HUES6 (cell line): Measurements from ENCODE around the gene IDH3G.

ENCODE experiments used
- H3K27ac ChIP-seq: 2 replicates; pipeline ENCODE4 v1.7.0; 2013; ENCODE audit warnings: low read depth, mild to moderate bottlenecking, low read length, inconsistent platforms
- H3K27me3 ChIP-seq: 2 replicates; pipeline ENCODE4 v1.6.1; 2013; ENCODE audit warnings: low read length; ENCODE audit not compliant: control insufficient read depth, insufficient read depth
- H3K36me3 ChIP-seq: 2 replicates; pipeline ENCODE4 v1.6.1; 2013; ENCODE audit warnings: low read length; ENCODE audit not compliant: control insufficient read depth, insufficient read depth
- H3K4me1 ChIP-seq: 2 replicates; pipeline ENCODE4 v1.6.1; 2013; ENCODE audit warnings: low read length; ENCODE audit not compliant: control insufficient read depth, insufficient read depth
- H3K4me3 ChIP-seq: 2 replicates; pipeline ENCODE4 v1.5.1; 2013; ENCODE audit warnings: low read depth, low read length
- H3K9ac ChIP-seq: one replicate; pipeline ENCODE4 v1.6.1; 2013; ENCODE audit warnings: mild to moderate bottlenecking, low read length
- H3K9me3 ChIP-seq: 2 replicates; pipeline ENCODE4 v1.6.1; 2013; ENCODE audit warnings: low read depth, low read length; ENCODE audit not compliant: control insufficient read depth, insufficient read depth

IDH3G gene

DNA sequence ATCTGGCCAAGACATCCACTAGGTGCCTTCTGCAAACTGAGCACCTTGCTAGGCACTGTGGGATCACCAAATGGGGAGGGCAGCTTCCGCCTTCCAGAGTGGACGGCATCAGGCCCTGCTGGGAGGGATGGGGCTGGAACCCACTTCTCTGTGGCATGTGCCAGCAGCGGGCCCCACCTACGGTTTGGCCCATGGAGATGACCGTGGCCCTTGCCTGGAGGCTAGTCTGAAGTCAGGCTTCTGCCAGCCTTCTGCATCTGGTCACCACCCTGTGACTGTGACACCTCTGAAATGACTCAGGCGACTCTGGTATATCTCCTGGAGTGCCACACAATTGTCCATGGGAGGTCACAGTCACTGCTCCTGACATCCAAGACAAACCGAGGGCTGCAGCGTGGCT, 7.5 kb upstream of the IDH3G start:
- Histone ChIP-seq H3K4me1 (no peaks in the 10 kb centered on the region), H3K9ac (no peak overlapping the region), H3K27me3 (no peaks in the 10 kb centered on the region), H3K36me3 (peaks cover 54% of the 10 kb centered on the region), H3K27ac (no peak overlapping the region), H3K4me3 (no peak overlapping the region), H3K9me3 (peaks cover 23% of the 10 kb centered on the region; the same call in 1 of the 2 replicates)

DNA sequence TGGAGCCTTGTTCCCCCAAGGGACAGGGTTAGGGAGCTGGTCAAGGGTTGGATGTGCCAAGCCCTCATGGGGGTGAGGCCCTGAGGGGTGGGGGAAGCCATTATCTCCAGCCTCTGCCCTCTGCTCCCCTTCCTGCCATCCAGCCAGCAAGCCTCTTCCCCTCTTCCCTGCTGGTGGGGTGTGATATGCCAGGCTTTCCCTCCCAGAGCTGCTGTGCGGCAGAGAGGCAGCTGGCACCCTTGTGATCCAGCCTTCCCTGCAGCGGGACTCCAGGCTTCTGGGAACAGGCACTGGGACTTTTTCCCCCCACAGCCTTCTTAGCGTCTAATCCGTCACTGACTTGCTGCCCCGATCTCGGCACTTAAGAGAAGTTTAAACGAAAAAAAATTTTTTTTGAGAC, 6.6 kb upstream of the IDH3G start:
- H3K27ac ChIP-seq, result no peak overlapping the region
- H3K4me1 ChIP-seq, result peaks cover 4% of the 10 kb centered on the region; the same call in 1 of the 2 replicates
- H3K9me3 ChIP-seq, result peaks cover 15% of the 10 kb centered on the region; the same call in 1 of the 2 replicates
- no peak overlapping the region for H3K4me3 ChIP-seq
- H3K9ac ChIP-seq, result no peak overlapping the region
- peaks cover 52% of the 10 kb centered on the region for H3K36me3 ChIP-seq
- H3K27me3 ChIP-seq, result no peaks in the 10 kb centered on the region

DNA sequence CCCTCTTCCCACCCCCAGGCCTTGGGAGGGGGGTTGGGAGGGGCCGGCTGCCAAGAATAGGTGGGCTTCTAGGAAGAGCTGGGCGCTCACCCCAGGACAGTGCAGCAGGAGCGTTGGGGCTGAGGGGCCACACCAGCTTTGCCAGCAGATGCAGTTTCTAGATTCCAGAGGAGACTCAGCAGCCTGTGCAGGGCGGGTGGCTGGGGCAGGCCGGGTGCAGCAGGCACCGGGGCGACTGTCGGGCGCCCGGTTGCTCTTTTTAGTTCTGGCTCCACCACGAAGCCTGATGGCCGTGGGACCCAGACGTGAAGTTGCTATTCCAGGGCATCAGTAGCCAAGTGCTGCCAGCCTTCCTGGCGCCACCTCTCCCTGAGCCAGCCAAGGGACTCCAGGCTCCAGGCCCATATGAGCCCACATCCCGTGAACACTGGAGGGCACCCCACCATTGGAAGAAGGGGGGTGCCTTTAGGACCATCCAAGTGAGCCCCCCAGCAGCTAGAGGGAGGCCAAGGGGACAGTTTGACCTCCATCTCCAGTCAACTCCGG, 6.1 kb upstream of the IDH3G start:
- no peak overlapping the region for H3K4me3 ChIP-seq
- H3K4me1 ChIP-seq, result peaks cover 9% of the 10 kb centered on the region; the same call in 1 of the 2 replicates
- H3K9ac ChIP-seq, result no peak overlapping the region
- no peak overlapping the region for H3K27ac ChIP-seq
- H3K27me3 ChIP-seq, result no peaks in the 10 kb centered on the region
- H3K36me3 ChIP-seq, result peaks cover 50% of the 10 kb centered on the region
- H3K9me3 ChIP-seq, result peaks cover 13% of the 10 kb centered on the region; the same call in 1 of the 2 replicates

DNA sequence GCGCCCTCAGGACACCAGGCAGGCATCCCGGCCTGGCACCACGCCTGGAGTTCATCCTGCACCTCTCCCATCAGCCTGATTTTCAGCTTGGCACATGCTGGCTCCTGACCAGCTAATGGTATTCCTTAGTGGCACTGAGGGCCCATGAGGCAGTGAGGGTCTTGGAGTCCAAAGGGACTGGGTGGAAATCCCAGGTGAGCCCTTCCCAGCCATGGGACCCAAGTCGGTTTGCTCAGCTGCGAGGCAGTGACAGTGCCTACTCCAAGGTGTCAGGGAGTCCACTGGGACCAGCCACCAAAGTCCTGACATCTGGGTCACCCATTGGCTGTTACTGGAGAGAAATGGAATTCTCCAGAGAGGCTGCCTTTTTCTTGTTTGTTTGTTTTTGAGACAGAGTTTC, 5.2 kb upstream of the IDH3G start:
- Histone ChIP-seq H3K4me1 (peaks cover 10% of the 10 kb centered on the region; the same call in 1 of the 2 replicates), H3K36me3 (peaks cover 45% of the 10 kb centered on the region), H3K27me3 (no peaks in the 10 kb centered on the region), H3K9me3 (peaks cover 12% of the 10 kb centered on the region; the same call in 1 of the 2 replicates), H3K27ac (no peak overlapping the region), H3K4me3 (no peak overlapping the region), H3K9ac (no peak overlapping the region)

- no peak overlapping the region for H3K9ac ChIP-seq
- H3K27me3 ChIP-seq, result no peaks in the 10 kb centered on the region
- H3K4me3 ChIP-seq, result no peak overlapping the region
- no peak overlapping the region for H3K27ac ChIP-seq
- H3K36me3 ChIP-seq, result peaks cover 29% of the 10 kb centered on the region
- peaks cover 15% of the 10 kb centered on the region; the same call in 1 of the 2 replicates for H3K9me3 ChIP-seq
- H3K4me1 ChIP-seq, result peaks cover 15% of the 10 kb centered on the region
Observed at GRCh38 chrX:153797415-153798015, 3.3 kb upstream of the IDH3G start.

GRCh38 chrX:153794897-153795816, 982 bp upstream of the IDH3G start:
- H3K9me3 ChIP-seq, result peaks cover 16% of the 10 kb centered on the region; the same call in 1 of the 2 replicates
- H3K9ac ChIP-seq, result peak overlapping the region; percentile 93
- H3K4me3 ChIP-seq, result peak overlapping the region; percentile 81
- H3K4me1 ChIP-seq, result peaks cover 15% of the 10 kb centered on the region
- H3K36me3 ChIP-seq, result peaks cover 29% of the 10 kb centered on the region
- peak overlapping the region; percentile 90; the same call in 1 of the 2 replicates for H3K27ac ChIP-seq
- no peaks in the 10 kb centered on the region for H3K27me3 ChIP-seq

GRCh38 chrX:153793291-153793690, 884 bp downstream of the IDH3G start:
- no peak overlapping the region for H3K27ac ChIP-seq
- peaks cover 20% of the 10 kb centered on the region; the same call in 1 of the 2 replicates for H3K9me3 ChIP-seq
- peak overlapping the region; percentile 81 for H3K4me3 ChIP-seq
- peaks cover 35% of the 10 kb centered on the region for H3K36me3 ChIP-seq
- H3K9ac ChIP-seq, result peak overlapping the region; percentile 93
- H3K27me3 ChIP-seq, result no peaks in the 10 kb centered on the region
- H3K4me1 ChIP-seq, result peaks cover 15% of the 10 kb centered on the region

GRCh38 chrX:153792368-153792767, 1.8 kb downstream of the IDH3G start:
- Histone ChIP-seq H3K36me3 (peaks cover 33% of the 10 kb centered on the region), H3K27ac (no peak overlapping the region), H3K4me1 (peaks cover 15% of the 10 kb centered on the region), H3K9me3 (peaks cover 20% of the 10 kb centered on the region; the same call in 1 of the 2 replicates), H3K27me3 (no peaks in the 10 kb centered on the region), H3K4me3 (peak overlapping the region; percentile 81; the same call in 1 of the 2 replicates), H3K9ac (no peak overlapping the region)

DNA sequence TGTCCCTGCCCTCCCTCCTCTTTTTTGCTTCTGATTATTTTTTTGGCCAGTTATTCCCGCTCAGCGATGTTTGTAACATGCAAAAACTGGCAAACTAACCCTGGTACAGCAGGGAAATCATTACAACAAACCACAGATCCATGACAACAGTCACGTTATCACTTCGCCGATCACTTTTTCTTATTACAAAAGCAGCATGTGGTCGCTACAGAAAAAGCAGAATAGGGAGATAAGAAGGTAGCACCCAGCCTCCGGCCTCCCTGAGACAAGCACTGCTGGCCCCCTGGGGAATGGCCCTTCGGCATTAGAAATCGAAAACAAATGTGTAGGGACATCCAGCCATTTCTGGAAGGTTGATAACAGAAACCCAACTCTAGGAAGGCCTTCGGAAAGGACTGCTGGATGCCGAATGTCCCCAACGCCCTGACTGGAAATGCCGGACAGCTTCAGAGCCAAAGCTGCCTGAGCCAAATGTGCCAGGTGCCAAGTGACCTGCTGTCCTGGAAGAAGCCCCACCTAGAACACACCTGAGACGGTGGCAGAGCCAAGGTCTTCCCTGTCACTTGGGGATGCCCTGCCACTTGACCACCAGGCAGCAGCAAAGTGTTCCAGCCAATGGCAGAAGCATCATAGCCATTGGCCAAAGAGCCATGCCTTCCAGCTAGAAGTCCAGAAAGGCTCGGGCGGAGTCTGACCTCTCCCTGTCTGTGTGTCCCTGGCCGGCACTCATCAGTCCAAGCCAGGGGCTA, 2.9 kb downstream of the IDH3G start:
- H3K36me3 ChIP-seq, result peaks cover 32% of the 10 kb centered on the region
- peaks cover 15% of the 10 kb centered on the region for H3K4me1 ChIP-seq
- H3K27me3 ChIP-seq, result no peaks in the 10 kb centered on the region
- H3K4me3 ChIP-seq, result no peak overlapping the region
- H3K9me3 ChIP-seq, result peaks cover 24% of the 10 kb centered on the region; the same call in 1 of the 2 replicates
- no peak overlapping the region for H3K27ac ChIP-seq
- no peak overlapping the region for H3K9ac ChIP-seq

GRCh38 chrX:153789654-153790053, 4.5 kb downstream of the IDH3G start:
- no peak overlapping the region for H3K4me3 ChIP-seq
- H3K9me3 ChIP-seq, result peaks cover 26% of the 10 kb centered on the region; the same call in 1 of the 2 replicates
- no peak overlapping the region for H3K27ac ChIP-seq
- H3K9ac ChIP-seq, result no peak overlapping the region
- H3K36me3 ChIP-seq, result peaks cover 44% of the 10 kb centered on the region
- peaks cover 4% of the 10 kb centered on the region for H3K4me1 ChIP-seq
- no peaks in the 10 kb centered on the region for H3K27me3 ChIP-seq
